GM19193 (cell line): ENCODE results near the gene EIF5AL1.
"Not testable (repeated sequence)": the region's sequence is repeated elsewhere in the genome, so short reads cannot be mapped to it uniquely, and the experiment has no call there.

Experiments used
- POLR2A ChIP-seq: IDR thresholded peaks from 4 replicates; pipeline ENCODE4 v1.6.1; 2011; ENCODE audit not compliant: insufficient read depth, insufficient read length; ENCODE audit errors: extremely low read depth

EIF5AL1 gene

DNA sequence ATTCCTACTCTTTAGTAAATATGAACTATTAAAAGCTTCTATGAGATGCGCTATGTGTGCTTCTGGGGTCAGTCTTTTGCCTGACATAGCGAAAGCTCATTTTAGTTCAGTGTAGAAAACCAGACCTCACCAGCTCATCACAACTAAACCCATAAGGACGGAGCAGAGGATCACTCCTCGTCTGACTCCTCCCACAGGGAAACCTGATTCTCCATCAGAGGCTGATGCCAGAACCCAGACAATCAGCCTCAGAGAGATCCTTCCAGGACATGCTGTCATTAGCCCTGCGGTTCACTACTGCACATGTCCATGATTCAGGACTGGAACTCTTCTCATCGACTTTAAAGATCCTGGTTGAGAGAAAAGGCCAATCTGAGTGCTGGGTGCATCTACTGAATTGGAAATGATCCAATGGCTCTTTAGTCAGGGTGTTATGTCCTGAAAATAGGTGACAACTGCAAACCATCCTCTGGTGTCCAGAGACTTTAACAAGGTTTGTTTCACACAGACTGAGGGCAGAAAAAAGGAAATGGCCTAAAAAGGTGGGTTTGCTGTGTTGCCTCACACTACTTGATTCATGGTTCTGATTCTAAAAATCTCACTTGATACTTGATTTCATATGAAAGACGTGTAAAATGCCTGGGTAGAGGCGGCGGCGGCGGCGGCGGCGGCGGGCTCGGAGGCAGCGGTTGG, at the start of gene EIF5AL1:
Gene EIF5AL1 (plus strand): TSS at position 643 of the 693 bp plus-strand sequence. CDS start 117 bp downstream, outside the sequence.
- not testable (repeated sequence) for TF ChIP-seq POLR2A

DNA sequence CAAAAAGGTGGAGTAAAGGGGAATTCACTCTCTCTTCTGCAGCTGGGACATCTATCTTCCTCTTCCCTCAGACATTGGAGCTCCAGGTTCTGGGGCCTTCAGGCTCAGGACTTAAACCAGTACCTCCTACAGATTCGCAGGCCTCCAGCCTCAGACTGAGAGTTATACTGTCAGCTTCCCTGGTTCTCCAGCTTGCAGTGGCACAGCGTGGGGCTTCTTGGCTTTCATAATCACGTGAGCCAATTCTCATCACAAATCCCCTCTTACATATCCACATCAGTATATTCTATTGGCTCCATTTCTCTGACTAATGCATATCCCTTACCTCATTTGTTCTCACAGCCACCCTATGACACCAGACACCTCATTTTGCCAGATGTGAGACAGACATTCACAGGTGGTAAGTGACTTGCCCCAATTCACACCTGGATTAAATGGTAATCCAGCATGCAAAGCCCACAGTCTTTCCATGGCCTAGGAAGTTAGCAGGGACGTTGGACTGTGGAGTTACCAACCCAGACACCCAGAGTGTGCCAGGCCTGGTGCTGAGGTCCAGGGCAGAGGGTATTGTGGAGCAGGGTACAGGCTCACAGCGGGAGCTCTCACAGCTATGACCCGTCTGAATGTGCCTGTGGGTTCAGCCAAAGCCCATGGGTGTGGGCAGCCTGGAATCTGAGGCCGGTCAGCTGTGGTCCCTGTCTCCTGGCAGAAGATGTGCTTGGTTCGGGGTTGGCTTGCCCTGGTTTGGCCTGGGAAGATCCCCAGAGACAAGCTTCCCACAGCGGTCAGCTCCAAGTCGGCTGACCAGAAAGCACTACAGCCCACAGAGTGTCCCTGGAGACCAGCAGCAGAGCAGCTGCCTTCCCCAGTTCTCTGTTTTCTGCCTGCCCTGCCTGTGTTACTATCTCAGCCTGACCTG, 48.5 kb upstream of the EIF5AL1 start:
- no peak for TF ChIP-seq POLR2A

DNA sequence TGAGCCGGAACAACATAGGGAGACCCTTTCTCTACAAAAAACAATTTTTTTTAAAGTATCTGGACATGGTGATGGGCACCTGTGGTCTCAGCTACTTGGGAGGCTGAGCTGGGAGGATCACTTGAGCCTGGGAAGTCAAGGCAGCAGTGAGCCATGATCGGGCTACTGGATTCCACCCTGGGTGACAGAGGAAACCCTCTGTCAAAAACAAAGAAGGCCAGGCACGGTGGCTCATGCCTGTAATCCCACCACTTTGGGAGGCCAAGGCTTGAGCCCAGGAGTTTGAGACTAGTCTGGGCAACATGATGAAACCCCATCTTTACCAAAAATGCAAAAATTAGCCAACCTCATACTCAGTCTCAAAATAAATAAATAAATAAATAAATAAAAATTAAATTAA, 47.0 kb upstream of the EIF5AL1 start:
- TF ChIP-seq POLR2A, result no peak

DNA sequence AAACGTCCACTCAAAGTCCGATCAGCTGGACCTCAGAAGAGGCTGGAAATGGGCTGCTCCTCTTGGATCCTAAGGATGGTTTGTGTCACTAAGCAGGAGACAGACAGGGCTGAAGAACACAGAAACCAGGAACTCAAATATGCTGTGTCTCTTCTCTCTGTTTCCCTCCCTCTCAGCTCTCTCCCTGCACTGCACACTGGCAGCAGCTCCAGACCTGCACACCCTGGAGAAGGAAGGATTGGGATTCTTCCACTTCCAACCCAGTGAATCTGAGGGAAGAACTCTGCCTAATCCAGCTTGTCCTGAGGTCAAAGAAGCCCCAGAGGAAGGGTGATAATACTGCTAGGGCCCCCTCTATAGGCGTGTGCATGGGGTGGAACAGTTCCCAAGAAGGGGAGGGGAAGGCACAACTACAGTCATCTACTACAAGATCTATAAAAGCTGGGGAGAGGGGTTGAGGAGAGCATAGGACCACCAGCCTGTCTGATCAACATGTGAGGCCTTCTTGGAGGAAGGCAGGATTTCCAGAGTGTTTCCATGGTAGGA, 44.2 kb upstream of the EIF5AL1 start:
- TF ChIP-seq POLR2A, result no peak

DNA sequence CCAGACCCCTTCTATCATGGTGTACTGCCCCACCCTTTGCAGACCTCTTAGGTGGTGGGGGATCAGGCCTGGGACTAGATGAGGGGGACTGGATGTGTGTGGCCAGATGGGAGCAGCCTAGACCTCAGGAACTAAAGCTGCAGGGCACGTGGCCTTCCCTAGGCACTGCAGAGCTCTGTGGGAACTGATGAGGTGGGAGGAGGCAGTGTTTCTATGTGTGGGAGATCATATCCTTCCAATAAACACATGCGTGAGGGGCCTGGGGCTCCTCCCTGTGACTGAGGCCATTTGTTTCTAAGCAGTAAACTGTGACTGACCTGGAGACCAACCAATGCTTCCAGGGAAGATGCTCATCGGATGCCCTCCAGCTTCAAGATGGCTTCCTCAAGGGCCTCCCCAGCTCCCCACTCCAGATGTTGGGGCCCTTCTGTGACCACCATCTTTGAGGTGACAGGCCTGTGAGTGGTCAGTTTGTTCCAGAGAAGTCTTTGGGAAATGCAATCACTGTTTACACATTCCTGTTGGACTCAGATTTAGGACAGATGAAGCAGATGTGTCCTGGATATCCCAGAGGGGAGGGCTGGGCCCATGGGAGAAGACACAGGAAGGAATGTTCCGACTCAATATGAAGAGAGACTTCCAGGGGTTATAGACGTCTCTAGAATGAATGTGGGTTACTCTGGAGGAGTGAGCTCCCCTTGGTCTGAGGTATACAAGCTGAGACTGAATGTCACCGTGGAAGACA, 43.3 kb upstream of the EIF5AL1 start:
- no peak for TF ChIP-seq POLR2A

DNA sequence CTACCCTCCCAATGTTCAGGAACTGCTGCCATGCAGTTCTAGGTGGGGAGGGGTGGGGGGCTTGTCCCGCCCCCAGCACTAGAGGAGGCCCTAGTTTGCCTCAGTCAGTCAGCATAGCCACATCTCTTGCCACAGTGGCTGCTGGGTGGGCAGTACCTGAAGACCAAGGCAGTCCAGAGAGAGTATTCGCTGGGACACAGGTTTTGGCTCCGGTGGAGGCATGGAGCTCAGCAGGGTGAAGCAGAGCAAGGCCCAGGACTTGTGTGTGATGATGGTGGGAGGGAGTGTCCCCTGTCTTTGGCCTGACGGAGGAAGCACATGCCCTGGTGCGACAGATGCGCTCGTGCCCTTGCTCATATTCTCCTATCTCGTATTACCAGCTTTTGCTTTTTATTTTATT, 42.2 kb upstream of the EIF5AL1 start:
- TF ChIP-seq POLR2A, result no peak

DNA sequence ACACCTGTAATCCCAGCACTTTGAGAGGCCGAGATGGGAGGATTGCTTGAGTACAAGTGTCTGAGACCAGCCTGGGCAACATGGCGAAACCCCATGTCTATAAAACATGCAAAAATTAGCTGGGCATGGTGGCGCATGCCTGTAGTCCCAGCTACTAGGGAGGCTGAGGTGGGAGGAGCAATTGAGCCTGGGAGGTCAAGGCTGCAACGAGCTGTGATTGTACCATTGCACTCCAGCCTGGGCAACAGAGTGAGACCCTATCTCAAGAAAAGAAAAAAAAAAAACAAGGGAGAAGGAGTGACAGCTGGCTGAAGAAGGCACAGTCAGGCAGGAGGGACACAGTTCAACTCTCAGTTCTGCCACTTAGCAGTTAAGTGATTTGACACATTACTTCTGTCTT, 40.6 kb upstream of the EIF5AL1 start:
- no peak for TF ChIP-seq POLR2A

DNA sequence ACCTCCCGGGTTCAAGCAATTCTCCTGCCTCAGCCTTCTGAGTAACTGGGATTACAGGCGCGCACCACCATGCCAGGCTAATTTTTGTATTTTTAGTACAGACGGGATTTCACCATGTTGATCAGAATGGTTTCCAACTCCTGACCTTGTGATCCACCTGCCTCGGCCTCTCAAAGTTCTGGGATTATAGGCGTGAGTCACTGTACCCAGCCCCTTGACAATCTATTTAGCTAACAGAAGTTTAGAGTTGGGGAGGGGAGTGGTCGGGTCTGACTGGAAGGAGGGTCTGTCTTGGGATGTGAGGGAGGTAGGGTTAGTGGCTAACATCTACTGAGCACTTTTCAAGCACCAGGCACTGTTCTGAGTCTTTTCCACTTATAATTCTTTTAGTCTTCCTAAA, 39.9 kb upstream of the EIF5AL1 start:
- TF ChIP-seq POLR2A, result no peak

DNA sequence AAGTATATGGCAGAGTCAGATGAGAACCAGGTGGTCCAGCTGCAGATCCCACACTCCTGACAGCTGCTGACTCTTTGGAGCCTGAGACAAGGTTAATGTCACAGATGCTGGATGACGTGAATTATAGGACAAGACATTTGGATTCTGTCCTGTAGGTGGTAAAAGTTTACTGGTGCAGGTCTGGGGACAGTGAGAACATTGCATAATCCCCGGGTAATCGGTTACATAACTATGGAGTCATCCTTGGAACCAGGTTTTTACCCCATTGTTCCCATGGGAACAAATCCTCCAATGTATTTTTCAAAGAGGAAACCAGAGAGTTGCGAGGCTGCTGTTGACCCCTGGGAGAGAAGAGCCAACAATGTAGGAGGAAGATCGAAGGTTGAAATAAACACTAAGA, 39.4 kb upstream of the EIF5AL1 start:
- no peak for TF ChIP-seq POLR2A

DNA sequence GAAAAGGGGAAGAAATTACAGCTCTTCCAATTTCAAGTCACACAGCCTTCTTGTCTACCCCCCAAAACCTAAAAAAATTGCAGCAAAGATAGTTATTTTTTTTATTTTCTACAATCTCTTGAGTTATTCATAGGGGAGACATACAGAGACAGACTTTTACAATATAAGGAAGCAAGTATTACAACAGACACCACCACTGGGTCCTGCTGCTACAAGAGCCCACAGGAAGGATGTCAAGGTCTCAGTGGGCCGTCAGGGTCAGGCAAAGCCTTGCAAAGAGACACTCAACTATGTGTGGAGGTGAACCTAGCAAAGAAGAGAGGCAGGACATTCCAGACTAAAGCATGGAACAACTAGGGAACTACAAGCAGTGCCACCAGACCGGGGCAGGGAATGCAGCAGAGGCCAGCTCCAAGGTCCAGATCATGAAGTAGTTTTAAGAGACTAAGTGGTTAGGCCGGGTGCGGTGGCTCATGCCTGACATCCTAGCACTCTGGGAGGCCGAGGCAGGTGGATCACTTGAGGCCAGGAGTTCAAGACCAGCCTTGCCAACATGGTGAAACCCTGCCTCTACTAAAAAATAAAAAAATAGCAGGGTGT, 38.7 kb upstream of the EIF5AL1 start:
- TF ChIP-seq POLR2A, result no peak

DNA sequence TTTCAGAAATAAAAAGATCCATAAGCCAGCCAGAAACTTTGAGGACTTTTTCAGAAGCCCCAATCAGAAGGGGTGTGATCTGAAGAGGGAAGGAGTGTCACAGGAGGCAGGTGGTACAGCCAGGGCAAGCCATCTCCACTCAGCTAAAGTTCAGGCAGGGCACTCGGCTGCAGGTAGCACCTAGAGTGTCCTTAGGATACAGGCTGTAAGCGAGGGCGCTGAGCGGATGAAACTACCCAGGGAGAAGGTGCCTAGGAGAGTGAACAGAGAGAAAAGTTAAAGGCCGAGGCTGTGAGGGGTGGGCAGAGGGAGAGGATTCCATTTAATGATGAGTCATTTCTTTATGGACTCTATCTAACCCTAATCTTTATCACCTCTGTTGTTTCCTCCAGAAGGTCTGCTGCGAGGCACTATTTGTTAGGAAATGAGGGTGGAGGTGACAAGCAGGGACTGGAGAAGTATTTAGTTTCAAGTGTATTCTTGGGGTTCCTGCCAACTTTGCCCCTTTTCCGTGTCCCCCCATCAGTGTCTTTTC, 37.1 kb upstream of the EIF5AL1 start:
- no peak for TF ChIP-seq POLR2A

DNA sequence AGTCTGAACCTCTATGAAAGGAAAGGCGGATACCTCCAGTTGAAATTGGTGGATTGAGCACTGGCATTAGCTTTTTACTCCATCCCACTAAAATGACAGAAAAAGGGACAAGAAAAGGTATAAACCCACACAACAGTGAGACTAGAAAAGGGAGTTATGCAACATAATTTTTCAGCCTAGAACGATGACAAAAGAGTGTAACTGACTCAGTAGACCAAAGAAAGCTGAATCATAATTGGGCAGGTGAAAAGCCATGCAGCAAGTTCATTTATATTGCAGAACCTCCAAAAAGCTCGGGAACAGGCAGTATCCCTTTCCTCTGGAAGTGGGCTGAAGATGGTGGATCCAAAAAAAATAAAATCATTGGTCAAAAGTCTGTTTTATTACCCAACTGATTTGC, 36.5 kb upstream of the EIF5AL1 start:
- no peak for TF ChIP-seq POLR2A

DNA sequence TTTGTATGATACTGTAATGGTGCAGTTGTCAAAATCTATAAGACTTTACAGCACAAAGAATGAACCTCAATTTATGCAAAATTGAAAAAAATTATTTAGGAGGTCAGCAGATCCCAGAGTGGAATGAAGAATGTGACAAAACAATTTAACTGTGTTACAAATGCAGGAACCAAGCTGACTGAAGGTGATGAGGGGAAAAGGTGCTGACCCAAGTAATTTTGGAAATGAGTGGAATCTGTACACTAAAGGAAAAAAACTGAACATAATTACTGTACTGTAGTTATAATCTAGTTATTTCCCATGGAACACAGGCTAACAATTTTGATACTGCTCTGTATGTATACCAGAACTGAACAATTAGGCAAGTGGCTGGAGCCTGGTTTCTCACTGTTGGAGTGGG, 35.7 kb upstream of the EIF5AL1 start:
- no peak for TF ChIP-seq POLR2A

DNA sequence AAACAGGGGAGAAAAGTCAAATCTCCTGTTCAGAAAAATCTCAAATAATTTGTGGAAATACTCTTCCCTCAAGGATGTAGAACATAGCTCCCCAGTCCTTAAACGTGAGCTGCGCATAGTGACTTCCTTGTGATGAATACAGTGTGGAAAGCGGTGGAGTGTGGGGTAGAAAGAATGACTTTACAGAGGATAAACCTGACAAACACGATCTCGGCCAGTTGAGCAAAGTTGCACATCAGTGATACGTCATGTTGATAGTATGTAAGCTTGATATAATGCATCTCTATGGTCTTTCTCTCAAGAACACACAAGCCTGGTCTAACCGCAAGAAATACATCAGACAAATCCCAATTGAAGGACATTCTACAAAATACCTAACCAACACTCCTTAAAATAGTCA, 34.9 kb upstream of the EIF5AL1 start:
- TF ChIP-seq POLR2A, result no peak
